Transverse colon (tissue), 4 donors: ENCODE results near the gene FAAH. TPM values are rescaled to one million over a fixed set of nuclear protein-coding genes. Genes with fewer than 3 reads are reported as not detected.

ENCODE experiments used
- DNase-seq: peaks from one replicate; pipeline ENCODE4 v3.0.0-alpha.2; 2019
- H3K27ac ChIP-seq, 4 donors: fragments of 200-600 bp; sonication (generic); 2 replicates each; pipeline ENCODE4 v1.5.1; 2016 to 2018; ENCODE audit warnings: inconsistent platforms in 4 of 4
- H3K27me3 ChIP-seq: fragments of 200-600 bp; sonication (generic); 2 replicates; pipeline ENCODE4 v1.5.1; 2017; ENCODE audit warnings: inconsistent platforms
- H3K36me3 ChIP-seq, 4 donors: fragments of 200-600 bp; sonication (generic); 2 replicates each; pipeline ENCODE4 v1.5.1; 2017 to 2019; ENCODE audit warnings: inconsistent platforms in 4 of 4
- H3K4me1 ChIP-seq, 4 donors: fragments of 200-600 bp; sonication (generic); 2 replicates each; pipeline ENCODE4 v1.5.1; 2017 to 2020; ENCODE audit warnings: inconsistent platforms in 4 of 4
- H3K4me3 ChIP-seq, 4 donors: fragments of 200-600 bp; sonication (generic); 1 replicate in 1 of 4; 2 replicates in 3 of 4; pipeline versions ENCODE4 v1.5.1 to v1.6.1; 2017 to 2019; ENCODE audit warnings: inconsistent platforms in 4 of 4
- H3K9me3 ChIP-seq, 2 donors: fragments of 200-600 bp; sonication (generic); 2 replicates each; pipeline ENCODE4 v1.5.1; 2017 to 2019; ENCODE audit warnings: inconsistent platforms in 2 of 2
- EP300 ChIP-seq: sonication (generic); formaldehyde crosslinking; IDR thresholded peaks from one replicate; pipeline ENCODE4 v1.6.1; 2017; ENCODE audit warnings: antibody characterized with exemption, low read depth
- POLR2A ChIP-seq: fragments of 450-650 bp; IDR thresholded peaks from one replicate; pipeline ENCODE4 v1.6.1; 2016; ENCODE audit warnings: antibody characterized with exemption, mild to moderate bottlenecking, moderate library complexity
- POLR2AphosphoS5 ChIP-seq, 3 donors: sonication (generic); formaldehyde crosslinking; IDR thresholded peaks; one replicate each; pipeline ENCODE4 v1.6.1; 2016; ENCODE audit warnings: antibody characterized with exemption in 3 of 3
- WGBS, 2 donors: methylation state at CpG; one replicate each; pipeline ENCODE4 v1.1.5; 2018; ENCODE audit warnings: low coverage in 1 of 2; 5-methylcytosine and 5-hydroxymethylcytosine counted together
- in situ Hi-C, 4 donors: fragments of 200-750 bp; cut with MboI; loops; one replicate each; pipeline versions ENCODE4 v1.15.0 to v1.15.1; 2017; ENCODE audit warnings: low sequenced_read_pairs in 3 of 4, low pct_ligation_motif_present in 1 of 4, low pct_unique_long_range_greater_than_20kb in 1 of 4
- intact Hi-C: fragments of 100-400 bp; cut with DNase I; formaldehyde crosslinking; loops from one replicate; pipeline ENCODE4 v1.15.1; 2023; ENCODE audit warnings: low total_unique reads
- total RNA-seq, 4 donors: library from RNA; depleted of rRNA; stranded (reverse); fragments of >200 nt; gene quantifications; one replicate each; pipeline ENCODE4 v1.1.0, GENCODE V29; 2016
- TF ChIP-seq, protein P1 (sequence below), 5 experiments: fragments of 200-600 bp in 3 of 5; fragments of 450-650 bp in 2 of 5; sonication (generic) in 3 of 5; IDR thresholded peaks; 1 replicate in 2 of 5; 2 replicates in 3 of 5; pipeline ENCODE4 v1.5.1; 2016 to 2017; ENCODE audit warnings: antibody characterized with exemption in 5 of 5, inconsistent platforms in 3 of 5, mild to moderate bottlenecking in 2 of 5, moderate library complexity in 1 of 5

FAAH gene
- total RNA-seq, 4 donors from 2014 or later = 90.8 to 349 (median 141) TPM

DNA sequence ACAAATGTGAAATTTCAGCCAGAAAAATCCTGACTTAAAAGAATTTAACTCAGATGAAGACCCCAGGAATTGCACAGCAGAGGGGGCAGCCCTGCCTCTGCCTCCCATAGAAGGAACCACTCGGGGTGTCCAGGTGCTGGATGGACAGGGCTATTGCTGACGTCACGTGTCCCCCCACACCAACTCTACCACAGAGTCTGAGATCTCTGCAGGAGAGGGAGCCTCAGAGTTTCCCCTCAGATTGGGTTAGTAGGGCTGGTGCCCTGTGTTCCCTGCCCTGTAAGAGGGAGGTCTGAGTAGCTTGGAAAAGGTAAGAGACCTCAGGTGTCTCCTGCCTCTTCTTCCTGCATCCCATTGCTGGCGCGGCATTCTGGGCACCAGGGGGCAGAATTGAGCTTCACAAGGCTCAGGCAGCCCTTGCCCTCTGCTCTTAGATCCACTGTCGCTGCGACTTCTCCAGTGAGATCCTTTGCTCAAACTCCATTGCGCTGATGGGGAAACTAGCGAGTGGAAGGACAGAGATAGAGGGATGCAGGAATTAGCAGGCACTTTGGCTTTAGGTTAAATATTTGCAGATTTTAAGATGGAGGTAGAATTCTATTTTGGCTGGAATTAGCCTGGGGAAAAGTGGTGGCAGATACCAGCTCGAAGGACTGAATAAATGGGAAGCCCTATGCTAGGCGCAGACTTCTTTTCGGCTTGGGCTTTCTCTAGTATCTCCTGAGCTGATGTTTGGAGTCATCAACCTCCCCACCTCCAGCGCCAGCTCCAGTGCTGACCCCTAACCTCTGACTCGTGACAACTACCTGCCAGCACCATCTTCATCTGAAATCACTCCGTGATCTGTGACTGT, 52.8 kb downstream of the FAAH start:
- Histone ChIP-seq H3K27ac (no peak overlapping the region), H3K36me3 (no peaks in the 10 kb centered on the region), H3K9me3 (no peaks in the 10 kb centered on the region), H3K4me1 (peaks cover 0 to 20% (median 13%) of the 10 kb centered on the region in 4 donors), H3K27me3 (peaks cover 65% of the 10 kb centered on the region), H3K4me3 (no peak overlapping the region)
- DNase-seq = peak; percentile 86
- in situ Hi-C loops (loop anchor here in 2 of 4 donors (10.0 to 25.0 kb wide), 2 partner anchors 78 to 290 kb away; no protein-coding TSS in a partner anchor), intact Hi-C loops (loop anchor here (1.0 kb wide), 1 partner anchor 81 kb away; no protein-coding TSS in a partner anchor)
- TF ChIP-seq POLR2AphosphoS5 (IDR thresholded peaks at IDR 0.05) (no peak), POLR2A (no peak), EP300 (no peak)
- TF ChIP-seq, protein P1, sequence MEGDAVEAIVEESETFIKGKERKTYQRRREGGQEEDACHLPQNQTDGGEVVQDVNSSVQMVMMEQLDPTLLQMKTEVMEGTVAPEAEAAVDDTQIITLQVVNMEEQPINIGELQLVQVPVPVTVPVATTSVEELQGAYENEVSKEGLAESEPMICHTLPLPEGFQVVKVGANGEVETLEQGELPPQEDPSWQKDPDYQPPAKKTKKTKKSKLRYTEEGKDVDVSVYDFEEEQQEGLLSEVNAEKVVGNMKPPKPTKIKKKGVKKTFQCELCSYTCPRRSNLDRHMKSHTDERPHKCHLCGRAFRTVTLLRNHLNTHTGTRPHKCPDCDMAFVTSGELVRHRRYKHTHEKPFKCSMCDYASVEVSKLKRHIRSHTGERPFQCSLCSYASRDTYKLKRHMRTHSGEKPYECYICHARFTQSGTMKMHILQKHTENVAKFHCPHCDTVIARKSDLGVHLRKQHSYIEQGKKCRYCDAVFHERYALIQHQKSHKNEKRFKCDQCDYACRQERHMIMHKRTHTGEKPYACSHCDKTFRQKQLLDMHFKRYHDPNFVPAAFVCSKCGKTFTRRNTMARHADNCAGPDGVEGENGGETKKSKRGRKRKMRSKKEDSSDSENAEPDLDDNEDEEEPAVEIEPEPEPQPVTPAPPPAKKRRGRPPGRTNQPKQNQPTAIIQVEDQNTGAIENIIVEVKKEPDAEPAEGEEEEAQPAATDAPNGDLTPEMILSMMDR (IDR thresholded peaks at IDR 0.05) = peak; percentile 74 to 88 (median 83)
- 37 to 79% methylated on average over 3 to 13 of the region's 15 CpGs for WGBS, 2 donors

DNA sequence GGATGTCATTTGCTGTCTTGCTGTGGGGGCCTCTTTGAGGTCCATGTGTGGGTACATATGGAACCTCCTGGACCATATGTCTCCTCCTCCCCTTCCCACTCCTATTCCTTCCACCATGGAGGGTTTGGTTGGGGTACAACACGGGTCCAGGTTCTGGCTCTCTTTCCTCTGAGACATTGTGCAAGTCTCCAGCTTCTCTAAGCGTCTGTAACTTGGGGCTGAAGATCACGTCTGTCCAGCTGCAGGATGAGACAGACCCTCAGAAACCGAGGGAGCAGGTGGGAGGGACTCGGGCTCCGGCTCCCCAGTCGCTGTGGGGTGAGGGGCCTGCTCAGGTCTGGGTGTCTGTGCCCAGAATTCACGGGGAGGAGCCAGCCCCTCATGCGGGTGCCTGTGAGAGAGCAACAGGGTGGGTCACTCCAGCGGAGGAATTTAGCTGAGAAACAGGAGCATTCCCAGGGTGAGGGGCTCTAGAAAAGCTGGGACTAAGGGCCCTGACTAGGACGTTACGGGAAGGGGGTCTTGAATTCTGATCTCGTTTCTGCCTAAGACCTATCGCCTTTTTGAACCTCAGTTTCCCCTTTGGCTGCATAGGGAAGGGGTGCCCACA, 53.5 kb downstream of the FAAH start:
- in situ Hi-C loops (loop anchor here in 2 of 4 donors (10.0 to 25.0 kb wide), 2 partner anchors 77 to 290 kb away; no protein-coding TSS in a partner anchor), intact Hi-C loops (no loop called here)
- Histone ChIP-seq H3K9me3 (no peaks in the 10 kb centered on the region), H3K36me3 (no peaks in the 10 kb centered on the region), H3K27ac (no peak overlapping the region), H3K4me3 (peak overlapping the region in 2 of 4 donors; percentile 32 to 44), H3K4me1 (peaks cover 0 to 16% (median 11%) of the 10 kb centered on the region in 4 donors), H3K27me3 (peaks cover 65% of the 10 kb centered on the region)
- WGBS, 2 donors = 37% methylated on average over 14 of the region's 14 CpGs; no CpG with 5 or more reads in 1 of the 2 donors
- no peak for TF ChIP-seq POLR2A
- TF ChIP-seq POLR2AphosphoS5 (IDR thresholded peaks at IDR 0.05) = no peak
- no peak for TF ChIP-seq EP300
- TF ChIP-seq, protein P1 (IDR thresholded peaks at IDR 0.05) = no peak
- no peak for DNase-seq

DNA sequence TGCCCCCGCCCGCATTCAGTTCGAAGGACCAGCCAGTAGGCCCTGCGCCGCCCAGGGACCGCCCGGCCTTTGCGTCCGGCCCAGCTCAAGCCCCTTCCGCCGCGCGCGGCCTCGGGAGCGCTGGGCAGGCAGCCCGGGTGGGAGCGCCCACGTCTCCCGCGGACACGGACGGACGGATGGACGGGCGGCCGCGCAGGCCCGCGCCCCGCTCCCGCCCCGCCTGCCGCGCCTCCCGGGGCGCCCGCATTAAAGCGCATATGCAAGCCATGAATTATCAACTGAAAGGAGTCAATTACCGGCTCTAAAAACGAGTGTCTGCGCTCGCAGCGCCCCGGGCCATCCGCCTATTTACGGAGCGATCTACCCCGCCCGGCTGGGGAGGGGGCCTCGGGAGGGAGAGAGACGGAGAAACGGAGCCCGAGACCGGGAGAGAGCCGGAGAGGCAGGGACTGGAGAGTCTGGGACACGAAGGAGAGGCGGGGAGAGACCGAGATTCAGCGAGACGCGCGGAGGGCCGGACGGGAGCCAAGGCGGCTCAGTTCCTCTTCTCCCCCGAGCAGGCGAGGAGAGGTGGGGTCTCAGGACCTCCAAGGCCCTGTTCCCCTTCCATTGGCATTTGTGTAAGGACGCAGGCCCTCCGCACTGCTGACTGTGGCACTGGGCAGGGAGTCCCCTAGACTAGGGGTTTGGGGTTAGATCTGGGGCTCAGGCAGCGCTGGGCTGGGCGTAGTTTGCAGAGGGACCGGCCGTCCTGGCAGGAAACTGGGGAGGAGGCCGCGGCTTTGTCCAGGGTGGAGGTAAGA, 54.2 kb downstream of the FAAH start:
- intact Hi-C loops (no loop called here), in situ Hi-C loops (loop anchor here in 2 of 4 donors (10.0 to 25.0 kb wide), 2 partner anchors 76 to 289 kb away; no protein-coding TSS in a partner anchor)
- no peaks in the 10 kb centered on the region for H3K36me3 ChIP-seq
- DNase-seq = no peak
- peaks cover 65% of the 10 kb centered on the region for H3K27me3 ChIP-seq
- H3K27ac ChIP-seq = no peak overlapping the region
- peak overlapping the region in 3 of 4 donors; percentile 6 to 44 (median 32) for H3K4me3 ChIP-seq
- TF ChIP-seq, protein P1 (IDR thresholded peaks at IDR 0.05) = no peak
- TF ChIP-seq POLR2A (no peak), POLR2AphosphoS5 (IDR thresholded peaks at IDR 0.05) (no peak)
- H3K9me3 ChIP-seq = no peaks in the 10 kb centered on the region
- H3K4me1 ChIP-seq = peaks cover 0 to 11% (median 7%) of the 10 kb centered on the region in 4 donors
- WGBS, 2 donors = 9 to 20% methylated on average over 6 to 73 of the region's 76 CpGs
